Prostate gland (tissue), 2 donors: Measurements from ENCODE around the gene ANKMY1. TPM values are rescaled to one million over a fixed set of nuclear protein-coding genes. Genes with fewer than 3 reads are reported as not detected.

Experiments
- DNase-seq: peaks from one replicate; pipeline ENCODE4 v3.0.0-alpha.2; 2019; ENCODE audit warnings: low spot score
- H3K27ac ChIP-seq, 2 donors: fragments of 200-600 bp; sonication (generic); 2 replicates each; pipeline ENCODE4 v1.5.1; 2017 to 2019
- H3K27me3 ChIP-seq: fragments of 200-600 bp; sonication (generic); replicated peaks from 2 replicates; pipeline ENCODE4 v1.5.1; 2019; ENCODE audit not compliant: insufficient read depth
- H3K36me3 ChIP-seq, 2 donors: fragments of 200-600 bp; sonication (generic); 1 replicate in 1 of 2; 2 replicates in 1 of 2; pipeline versions ENCODE4 v1.5.1 to v1.8.1; 2017 to 2019
- H3K4me1 ChIP-seq: fragments of 200-600 bp; sonication (generic); replicated peaks from 2 replicates; pipeline ENCODE4 v1.5.1; 2019
- H3K4me3 ChIP-seq, 2 donors: fragments of 200-600 bp; sonication (generic); 2 replicates each; pipeline ENCODE4 v1.5.1; 2017 to 2019
- H3K9me3 ChIP-seq: fragments of 200-600 bp; sonication (generic); 2 replicates; pipeline ENCODE4 v1.5.1; 2017
- POLR2A ChIP-seq: fragments of 450-650 bp; IDR thresholded peaks from one replicate; pipeline ENCODE4 v1.6.1; 2016; ENCODE audit warnings: antibody characterized with exemption, mild to moderate bottlenecking
- POLR2AphosphoS5 ChIP-seq: sonication (generic); formaldehyde crosslinking; IDR thresholded peaks from one replicate; pipeline ENCODE4 v1.6.1; 2017; ENCODE audit warnings: antibody characterized with exemption
- WGBS: methylation state at CpG from one replicate; pipeline ENCODE4 v1.1.5; 2018; 5-methylcytosine and 5-hydroxymethylcytosine counted together
- intact Hi-C: fragments of 100-400 bp; cut with DNase I; formaldehyde crosslinking; loops from one replicate; pipeline ENCODE4 v1.14.2; 2022
- total RNA-seq, 2 donors: library from RNA; depleted of rRNA; stranded (reverse); fragments of >200 nt; gene quantifications; one replicate each; pipeline ENCODE4 v1.1.0, GENCODE V29; 2016
- TF ChIP-seq, protein P1 (sequence below), 4 experiments: fragments of 200-600 bp in 2 of 4; fragments of 450-650 bp in 2 of 4; sonication (generic) in 2 of 4; IDR thresholded peaks; 1 replicate in 3 of 4; 2 replicates in 1 of 4; pipeline ENCODE4 v1.5.1; 2016 to 2019; ENCODE audit warnings: antibody characterized with exemption in 4 of 4, mild to moderate bottlenecking in 2 of 4, moderate library complexity in 2 of 4

Gene ANKMY1
- total RNA-seq, 2 donors from 2014 or later, result 22.7 to 31.4 TPM

DNA sequence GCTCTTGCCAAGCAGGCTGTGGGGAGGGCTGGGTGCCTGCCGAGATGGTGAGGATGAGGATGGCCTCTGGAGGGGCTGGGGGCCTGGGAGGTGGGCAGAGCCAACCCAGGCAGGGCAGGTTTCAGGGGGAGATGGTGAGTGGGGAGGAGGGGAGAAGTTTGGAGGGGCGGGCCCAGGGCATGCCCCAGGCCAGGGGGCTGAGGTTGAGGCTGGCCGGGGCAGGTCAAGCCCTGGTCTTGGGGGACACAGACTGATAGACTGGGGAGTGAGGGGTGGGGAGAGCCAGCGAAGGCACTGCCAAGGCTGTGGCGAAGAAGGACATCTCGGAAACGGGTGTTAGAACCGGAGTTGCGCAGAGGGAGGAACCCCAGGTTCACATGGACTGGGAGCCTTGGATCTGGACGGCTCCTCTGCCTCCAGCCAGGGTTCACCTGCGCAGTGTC, 41.4 kb upstream of the ANKMY1 start:
- no peaks in the 10 kb centered on the region for H3K36me3 ChIP-seq

DNA sequence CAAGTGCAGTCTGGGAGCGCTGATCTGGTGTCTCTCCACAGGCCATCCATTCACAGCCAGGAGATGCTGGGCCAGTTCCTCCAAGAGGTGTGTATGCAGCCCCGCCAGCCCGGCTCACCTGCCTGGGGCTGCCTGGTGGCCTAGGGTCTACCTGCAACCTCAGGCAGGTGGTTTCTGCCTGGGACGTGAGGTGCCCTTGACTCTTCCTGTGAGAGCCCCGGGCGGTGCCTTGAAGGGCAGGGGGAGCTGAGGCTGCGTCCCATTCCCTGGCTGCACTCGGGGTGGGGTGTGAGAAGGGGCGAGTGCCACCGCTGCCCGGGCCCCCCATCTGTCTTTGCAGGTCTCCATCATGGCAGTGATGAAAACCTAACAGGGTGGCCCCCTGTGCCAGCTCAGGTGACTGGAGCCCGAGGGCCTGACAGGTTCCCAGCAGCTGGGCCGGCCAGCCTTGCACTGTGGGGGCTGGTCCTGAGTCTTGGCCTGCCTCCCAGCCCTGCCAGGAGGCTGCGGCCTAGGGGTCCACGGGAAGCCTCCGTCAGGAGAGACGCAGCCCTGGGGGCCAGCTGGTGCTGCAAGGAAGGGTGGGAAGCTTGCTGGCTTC, 40.6 kb upstream of the ANKMY1 start:
- Histone ChIP-seq H3K27ac (no peak overlapping the region), H3K4me1 (peaks cover 25% of the 10 kb centered on the region), H3K4me3 (no peak overlapping the region), H3K36me3 (no peaks in the 10 kb centered on the region), H3K9me3 (no peaks in the 10 kb centered on the region), H3K27me3 (no peaks in the 10 kb centered on the region)
- no peak for DNase-seq
- 95% methylated on average over 17 of the region's 17 CpGs for WGBS
- TF ChIP-seq POLR2A (no peak), POLR2AphosphoS5 (no peak)
- TF ChIP-seq, protein P1, sequence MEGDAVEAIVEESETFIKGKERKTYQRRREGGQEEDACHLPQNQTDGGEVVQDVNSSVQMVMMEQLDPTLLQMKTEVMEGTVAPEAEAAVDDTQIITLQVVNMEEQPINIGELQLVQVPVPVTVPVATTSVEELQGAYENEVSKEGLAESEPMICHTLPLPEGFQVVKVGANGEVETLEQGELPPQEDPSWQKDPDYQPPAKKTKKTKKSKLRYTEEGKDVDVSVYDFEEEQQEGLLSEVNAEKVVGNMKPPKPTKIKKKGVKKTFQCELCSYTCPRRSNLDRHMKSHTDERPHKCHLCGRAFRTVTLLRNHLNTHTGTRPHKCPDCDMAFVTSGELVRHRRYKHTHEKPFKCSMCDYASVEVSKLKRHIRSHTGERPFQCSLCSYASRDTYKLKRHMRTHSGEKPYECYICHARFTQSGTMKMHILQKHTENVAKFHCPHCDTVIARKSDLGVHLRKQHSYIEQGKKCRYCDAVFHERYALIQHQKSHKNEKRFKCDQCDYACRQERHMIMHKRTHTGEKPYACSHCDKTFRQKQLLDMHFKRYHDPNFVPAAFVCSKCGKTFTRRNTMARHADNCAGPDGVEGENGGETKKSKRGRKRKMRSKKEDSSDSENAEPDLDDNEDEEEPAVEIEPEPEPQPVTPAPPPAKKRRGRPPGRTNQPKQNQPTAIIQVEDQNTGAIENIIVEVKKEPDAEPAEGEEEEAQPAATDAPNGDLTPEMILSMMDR (IDR thresholded peaks at IDR 0.05), result no peak
- intact Hi-C loops, result no loop called here

More for the DNA sequence above, 41.4 kb upstream of the ANKMY1 start:
- Histone ChIP-seq H3K27me3 (no peaks in the 10 kb centered on the region), H3K27ac (no peak overlapping the region), H3K4me1 (peaks cover 25% of the 10 kb centered on the region), H3K4me3 (no peak overlapping the region), H3K9me3 (no peaks in the 10 kb centered on the region)
- intact Hi-C loops, result no loop called here
- TF ChIP-seq POLR2AphosphoS5, result no peak
- TF ChIP-seq, protein P1 (IDR thresholded peaks at IDR 0.05), result no peak
- TF ChIP-seq POLR2A, result no peak
- WGBS, result 91% methylated on average over 11 of the region's 11 CpGs
- no peak for DNase-seq

DNA sequence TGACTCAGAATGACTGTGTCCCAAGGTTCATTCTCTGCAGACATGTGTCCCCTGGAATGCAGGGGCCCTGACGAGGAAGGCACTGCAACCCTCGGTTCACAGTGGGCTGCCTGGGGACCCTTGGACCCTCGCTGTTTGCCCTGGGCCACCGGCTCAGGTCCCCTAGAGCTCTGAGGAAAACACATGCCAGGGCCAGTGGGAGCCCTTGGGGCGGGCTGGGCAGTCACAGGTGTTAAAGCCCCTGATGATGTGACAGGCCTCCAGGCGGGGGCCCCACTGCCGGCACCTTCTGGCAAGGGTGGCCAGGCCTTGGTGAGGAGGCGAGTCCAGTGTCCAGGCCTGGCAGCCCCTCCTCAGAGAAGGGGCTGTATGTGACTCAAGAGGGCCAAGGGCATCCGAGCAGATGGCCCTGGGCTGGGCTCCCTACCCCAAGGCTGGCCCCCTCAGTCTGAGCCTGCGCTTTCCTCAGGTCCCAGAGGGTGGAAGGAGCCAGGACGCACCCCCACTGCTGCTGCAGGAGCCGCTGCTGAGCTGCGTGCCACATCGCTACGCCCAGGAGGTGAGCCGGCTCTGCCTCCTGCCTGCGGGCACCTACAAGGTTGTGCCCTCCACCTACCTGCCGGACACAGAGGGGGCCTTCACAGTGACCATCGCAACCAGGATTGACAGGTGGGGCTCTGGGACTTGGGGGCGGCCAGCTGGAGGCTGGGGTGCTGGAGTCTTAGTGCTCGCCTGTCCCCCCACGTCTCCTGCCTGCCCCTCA, 39.8 kb upstream of the ANKMY1 start:
- Histone ChIP-seq H3K27ac (no peak overlapping the region), H3K4me3 (no peak overlapping the region), H3K4me1 (peaks cover 25% of the 10 kb centered on the region), H3K36me3 (no peaks in the 10 kb centered on the region), H3K27me3 (no peaks in the 10 kb centered on the region), H3K9me3 (no peaks in the 10 kb centered on the region)
- 94% methylated on average over 22 of the region's 22 CpGs for WGBS
- TF ChIP-seq POLR2A (no peak), POLR2AphosphoS5 (no peak)
- TF ChIP-seq, protein P1 (IDR thresholded peaks at IDR 0.05), result no peak
- no peak for DNase-seq
- intact Hi-C loops, result no loop called here

DNA sequence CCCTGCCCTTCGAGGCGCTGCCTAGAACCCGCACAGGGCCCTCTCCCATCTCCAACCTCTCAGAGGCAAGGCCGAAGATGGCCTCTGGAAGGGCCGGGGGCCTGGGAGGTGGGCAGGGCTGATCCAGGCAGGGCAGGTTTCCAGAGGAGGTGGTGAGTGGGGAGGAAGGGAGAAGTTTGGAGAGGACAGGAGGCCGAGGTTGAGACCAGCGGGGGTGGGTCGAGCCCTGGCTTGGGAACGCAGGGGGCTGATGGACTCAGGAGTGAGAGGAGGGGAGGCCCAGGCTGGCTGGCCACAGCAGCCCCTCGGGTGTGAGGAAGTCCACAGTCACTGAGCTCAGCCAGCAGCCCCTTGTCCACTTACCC, 39.2 kb upstream of the ANKMY1 start:
- H3K4me1 ChIP-seq, result peaks cover 25% of the 10 kb centered on the region
- DNase-seq, result no peak
- WGBS, result 81% methylated on average over 10 of the region's 10 CpGs
- no peaks in the 10 kb centered on the region for H3K27me3 ChIP-seq
- no peaks in the 10 kb centered on the region for H3K9me3 ChIP-seq
- intact Hi-C loops, result no loop called here
- H3K27ac ChIP-seq, result peak overlapping the region in 1 of 2 donors; percentile 46
- TF ChIP-seq, protein P1 (IDR thresholded peaks at IDR 0.05), result no peak
- no peak for TF ChIP-seq POLR2A
- TF ChIP-seq POLR2AphosphoS5, result no peak
- H3K36me3 ChIP-seq, result no peaks in the 10 kb centered on the region
- no peak overlapping the region for H3K4me3 ChIP-seq

DNA sequence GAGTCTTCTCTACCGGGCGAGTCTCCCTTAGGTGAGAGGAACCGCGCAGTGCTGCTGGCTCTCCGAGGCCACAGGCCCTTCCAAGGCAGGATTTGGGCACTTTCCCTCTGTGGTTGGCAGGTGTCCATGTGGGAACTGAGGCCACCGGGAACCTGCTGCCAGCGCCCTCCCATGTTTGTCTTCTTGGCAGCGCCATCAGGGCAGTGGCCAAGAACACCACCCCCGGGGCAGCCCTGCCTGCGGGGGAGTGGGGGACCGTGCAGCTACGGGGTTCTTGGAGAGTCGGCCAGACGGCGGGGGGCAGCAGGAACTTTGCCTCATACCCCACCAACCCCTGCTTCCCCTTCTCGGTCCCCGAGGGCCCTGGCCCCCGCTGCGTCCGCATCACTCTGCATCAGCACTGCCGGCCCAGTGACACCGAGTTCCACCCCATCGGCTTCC, 38.7 kb upstream of the ANKMY1 start:
- H3K4me1 ChIP-seq, result peaks cover 25% of the 10 kb centered on the region
- DNase-seq, result peak; percentile 74
- H3K36me3 ChIP-seq, result no peaks in the 10 kb centered on the region
- peak overlapping the region; percentile 44 to 46 for H3K27ac ChIP-seq
- TF ChIP-seq, protein P1 (IDR thresholded peaks at IDR 0.05), result no peak
- TF ChIP-seq POLR2A (no peak), POLR2AphosphoS5 (peak; percentile 68)
- H3K9me3 ChIP-seq, result no peaks in the 10 kb centered on the region
- 39% methylated on average over 21 of the region's 23 CpGs for WGBS
- H3K4me3 ChIP-seq, result no peak overlapping the region
- H3K27me3 ChIP-seq, result no peaks in the 10 kb centered on the region
- intact Hi-C loops, result no loop called here
